ENCODE results near the gene FKBP7. TPM values are rescaled to one million over a fixed set of nuclear protein-coding genes. Genes with fewer than 3 reads are reported as not detected.
A peak's percentile ranks its signal among the peaks of the same experiment; 100 is the strongest.

The FKBP7 gene
- total and polyA plus RNA-seq, 2 of the 13 experiments (the other 11 are each of a cell fraction or from before 2014, with no cell fraction given): 12.4 to 14.8 TPM

DNA sequence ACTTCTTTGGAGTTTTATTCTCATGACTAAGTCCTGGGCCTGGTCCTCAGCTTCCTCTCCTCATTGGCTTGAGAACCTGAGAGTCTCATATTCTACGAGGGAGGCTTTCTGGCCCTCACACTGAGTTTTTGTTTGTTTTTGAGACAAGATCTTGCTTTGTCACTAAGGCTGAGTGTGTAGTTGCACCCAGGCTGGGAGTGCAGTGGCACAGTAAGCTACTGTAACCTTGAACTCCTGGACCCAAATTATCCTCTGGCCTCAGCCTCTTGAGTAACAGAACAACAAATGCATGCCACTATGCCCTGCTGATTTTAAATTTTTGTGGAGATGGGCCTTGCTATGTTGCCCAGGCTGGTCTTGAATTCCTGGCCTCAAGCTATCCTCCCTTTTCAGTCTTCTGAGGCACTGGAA lies 50.0 kb downstream of the FKBP7 start (continued):
- TF ChIP-seq, protein P1, sequence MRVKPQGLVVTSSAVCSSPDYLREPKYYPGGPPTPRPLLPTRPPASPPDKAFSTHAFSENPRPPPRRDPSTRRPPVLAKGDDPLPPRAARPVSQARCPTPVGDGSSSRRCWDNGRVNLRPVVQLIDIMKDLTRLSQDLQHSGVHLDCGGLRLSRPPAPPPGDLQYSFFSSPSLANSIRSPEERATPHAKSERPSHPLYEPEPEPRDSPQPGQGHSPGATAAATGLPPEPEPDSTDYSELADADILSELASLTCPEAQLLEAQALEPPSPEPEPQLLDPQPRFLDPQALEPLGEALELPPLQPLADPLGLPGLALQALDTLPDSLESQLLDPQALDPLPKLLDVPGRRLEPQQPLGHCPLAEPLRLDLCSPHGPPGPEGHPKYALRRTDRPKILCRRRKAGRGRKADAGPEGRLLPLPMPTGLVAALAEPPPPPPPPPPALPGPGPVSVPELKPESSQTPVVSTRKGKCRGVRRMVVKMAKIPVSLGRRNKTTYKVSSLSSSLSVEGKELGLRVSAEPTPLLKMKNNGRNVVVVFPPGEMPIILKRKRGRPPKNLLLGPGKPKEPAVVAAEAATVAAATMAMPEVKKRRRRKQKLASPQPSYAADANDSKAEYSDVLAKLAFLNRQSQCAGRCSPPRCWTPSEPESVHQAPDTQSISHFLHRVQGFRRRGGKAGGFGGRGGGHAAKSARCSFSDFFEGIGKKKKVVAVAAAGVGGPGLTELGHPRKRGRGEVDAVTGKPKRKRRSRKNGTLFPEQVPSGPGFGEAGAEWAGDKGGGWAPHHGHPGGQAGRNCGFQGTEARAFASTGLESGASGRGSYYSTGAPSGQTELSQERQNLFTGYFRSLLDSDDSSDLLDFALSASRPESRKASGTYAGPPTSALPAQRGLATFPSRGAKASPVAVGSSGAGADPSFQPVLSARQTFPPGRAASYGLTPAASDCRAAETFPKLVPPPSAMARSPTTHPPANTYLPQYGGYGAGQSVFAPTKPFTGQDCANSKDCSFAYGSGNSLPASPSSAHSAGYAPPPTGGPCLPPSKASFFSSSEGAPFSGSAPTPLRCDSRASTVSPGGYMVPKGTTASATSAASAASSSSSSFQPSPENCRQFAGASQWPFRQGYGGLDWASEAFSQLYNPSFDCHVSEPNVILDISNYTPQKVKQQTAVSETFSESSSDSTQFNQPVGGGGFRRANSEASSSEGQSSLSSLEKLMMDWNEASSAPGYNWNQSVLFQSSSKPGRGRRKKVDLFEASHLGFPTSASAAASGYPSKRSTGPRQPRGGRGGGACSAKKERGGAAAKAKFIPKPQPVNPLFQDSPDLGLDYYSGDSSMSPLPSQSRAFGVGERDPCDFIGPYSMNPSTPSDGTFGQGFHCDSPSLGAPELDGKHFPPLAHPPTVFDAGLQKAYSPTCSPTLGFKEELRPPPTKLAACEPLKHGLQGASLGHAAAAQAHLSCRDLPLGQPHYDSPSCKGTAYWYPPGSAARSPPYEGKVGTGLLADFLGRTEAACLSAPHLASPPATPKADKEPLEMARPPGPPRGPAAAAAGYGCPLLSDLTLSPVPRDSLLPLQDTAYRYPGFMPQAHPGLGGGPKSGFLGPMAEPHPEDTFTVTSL (CRISPR knock-in tag; IDR thresholded peaks at IDR 0.05; ENCODE audit: borderline replicate concordance): peak; percentile 77
- TF ChIP-seq, protein P2, sequence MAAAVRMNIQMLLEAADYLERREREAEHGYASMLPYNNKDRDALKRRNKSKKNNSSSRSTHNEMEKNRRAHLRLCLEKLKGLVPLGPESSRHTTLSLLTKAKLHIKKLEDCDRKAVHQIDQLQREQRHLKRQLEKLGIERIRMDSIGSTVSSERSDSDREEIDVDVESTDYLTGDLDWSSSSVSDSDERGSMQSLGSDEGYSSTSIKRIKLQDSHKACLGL (CRISPR knock-in tag; IDR thresholded peaks at IDR 0.05): no peak
- TF ChIP-seq EP300 (IDR thresholded peaks at IDR 0.05; ENCODE audit: low read depth in 2 of 2, low read length in 2 of 2) (peak; percentile 74 to 85; a peak in 3 of 4 replicates), EP300 (CRISPR knock-in tag; IDR thresholded peaks at IDR 0.05; ENCODE audit: borderline replicate concordance) (peak; percentile 86; the same call in 1 of the 2 replicates), TARDBP (CRISPR knock-in tag; IDR thresholded peaks at IDR 0.05) (peak; percentile 61; the same call in 1 of the 2 replicates), FOXC1 (CRISPR knock-in tag; IDR thresholded peaks at IDR 0.05; ENCODE audit: borderline replicate concordance) (no peak), SALL2 (CRISPR knock-in tag; IDR thresholded peaks at IDR 0.05) (no peak), ZFP62 (CRISPR knock-in tag; IDR thresholded peaks at IDR 0.05) (no peak), ZFP37 (CRISPR knock-in tag; IDR thresholded peaks at IDR 0.05; ENCODE audit: borderline replicate concordance) (0 out of 2 replicates have a peak, but pooled peaks have one; percentile 17), ZBTB20 (CRISPR knock-in tag; IDR thresholded peaks at IDR 0.05; ENCODE audit: borderline replicate concordance, low read depth) (no peak; the same call in 1 of the 2 replicates), ZNF143 (CRISPR knock-in tag; IDR thresholded peaks at IDR 0.05) (no peak), RFX5 (IDR thresholded peaks at IDR 0.05; ENCODE audit: low read depth, low read length) (no peak), ZNF782 (CRISPR knock-in tag; IDR thresholded peaks at IDR 0.05; ENCODE audit: borderline replicate concordance) (no peak), ZNF678 (CRISPR knock-in tag; IDR thresholded peaks at IDR 0.05) (no peak), REL (CRISPR knock-in tag; conservative IDR thresholded peaks at IDR 0.05) (no peak)
- TF ChIP-seq, protein P3, sequence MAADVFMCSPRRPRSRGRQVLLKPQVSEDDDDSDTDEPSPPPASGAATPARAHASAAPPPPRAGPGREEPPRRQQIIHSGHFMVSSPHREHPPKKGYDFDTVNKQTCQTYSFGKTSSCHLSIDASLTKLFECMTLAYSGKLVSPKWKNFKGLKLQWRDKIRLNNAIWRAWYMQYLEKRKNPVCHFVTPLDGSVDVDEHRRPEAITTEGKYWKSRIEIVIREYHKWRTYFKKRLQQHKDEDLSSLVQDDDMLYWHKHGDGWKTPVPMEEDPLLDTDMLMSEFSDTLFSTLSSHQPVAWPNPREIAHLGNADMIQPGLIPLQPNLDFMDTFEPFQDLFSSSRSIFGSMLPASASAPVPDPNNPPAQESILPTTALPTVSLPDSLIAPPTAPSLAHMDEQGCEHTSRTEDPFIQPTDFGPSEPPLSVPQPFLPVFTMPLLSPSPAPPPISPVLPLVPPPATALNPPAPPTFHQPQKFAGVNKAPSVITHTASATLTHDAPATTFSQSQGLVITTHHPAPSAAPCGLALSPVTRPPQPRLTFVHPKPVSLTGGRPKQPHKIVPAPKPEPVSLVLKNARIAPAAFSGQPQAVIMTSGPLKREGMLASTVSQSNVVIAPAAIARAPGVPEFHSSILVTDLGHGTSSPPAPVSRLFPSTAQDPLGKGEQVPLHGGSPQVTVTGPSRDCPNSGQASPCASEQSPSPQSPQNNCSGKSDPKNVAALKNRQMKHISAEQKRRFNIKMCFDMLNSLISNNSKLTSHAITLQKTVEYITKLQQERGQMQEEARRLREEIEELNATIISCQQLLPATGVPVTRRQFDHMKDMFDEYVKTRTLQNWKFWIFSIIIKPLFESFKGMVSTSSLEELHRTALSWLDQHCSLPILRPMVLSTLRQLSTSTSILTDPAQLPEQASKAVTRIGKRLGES (CRISPR knock-in tag; IDR thresholded peaks at IDR 0.05; ENCODE audit: borderline replicate concordance): no peak
